CD4-positive, alpha-beta T cell (primary cell): ENCODE measurements around the gene OR8G1. TPM values are rescaled to one million over a fixed set of nuclear protein-coding genes. Genes with fewer than 3 reads are reported as not detected.
"Not testable (repeated sequence)": the region's sequence is repeated elsewhere in the genome, so short reads cannot be mapped to it uniquely, and the experiment has no call there.

Source experiments
- ATAC-seq: fragments of 200-7000 bp; cut with Tn5 transposase; one replicate; pipeline ENCODE4 v1.10.0; 2022; ENCODE audit warnings: mild to moderate bottlenecking; ENCODE audit not compliant: poor library complexity
- CTCF ChIA-PET: fragments of 350-600 bp; sonication (Branson Sonifier 250); formaldehyde crosslinking; loops from one replicate; lab custom pipeline; 2021; ENCODE audit warnings: antibody characterized with exemption, inconsistent platforms; lab: Charles Lee
- POLR2A ChIA-PET: fragments of 350-600 bp; sonication (Branson Sonifier 250); formaldehyde crosslinking; loops from one replicate; lab custom pipeline; 2021; ENCODE audit warnings: antibody characterized with exemption, inconsistent platforms; lab: Charles Lee
- DNase-seq, 14 experiments: peaks; one replicate each; pipeline ENCODE4 v3.0.0-alpha.2; 2013 to 2020; ENCODE audit warnings: mixed read lengths in 2 of 14
- H3K27ac ChIP-seq, 2 donors: one replicate each; pipeline versions ENCODE4 v1.5.1 to v1.7.0; 2013; ENCODE audit warnings: low read length in 2 of 2, low read depth in 1 of 2, mild to moderate bottlenecking in 1 of 2
- H3K27me3 ChIP-seq, 2 experiments: 1 replicate in 1 of 2; 2 replicates in 1 of 2; pipeline versions ENCODE4 v1.6.1 to v1.7.0; 2013; ENCODE audit warnings: low read length in 2 of 2, control low read depth in 1 of 2, mild to moderate bottlenecking in 1 of 2, moderate library complexity in 1 of 2; ENCODE audit not compliant: insufficient read depth in 2 of 2, control insufficient read depth in 1 of 2
- H3K36me3 ChIP-seq: one replicate; pipeline ENCODE4 v1.6.1; 2013; ENCODE audit warnings: low read length, control low read depth; ENCODE audit not compliant: insufficient read depth
- H3K4me1 ChIP-seq: one replicate; pipeline ENCODE4 v1.6.1; 2013; ENCODE audit warnings: low read length, control low read depth; ENCODE audit not compliant: insufficient read depth
- H3K4me3 ChIP-seq: one replicate; pipeline ENCODE4 v1.5.1; 2013; ENCODE audit warnings: mild to moderate bottlenecking, low read length, moderate library complexity
- H3K9me3 ChIP-seq, 2 experiments: 1 replicate in 1 of 2; 2 replicates in 1 of 2; pipeline versions ENCODE4 v1.6.1 to v1.7.0; 2013; ENCODE audit warnings: low read length in 2 of 2, mild to moderate bottlenecking in 2 of 2, control low read depth in 1 of 2, moderate library complexity in 1 of 2; ENCODE audit not compliant: control insufficient read depth in 1 of 2, insufficient read depth in 1 of 2
- H3K27ac Mint-ChIP-seq: one replicate; pipeline ENCODE4 v1.8.0; 2020; ENCODE audit warnings: mixed read lengths
- H3K27me3 Mint-ChIP-seq: one replicate; pipeline ENCODE4 v1.8.0; 2021; ENCODE audit warnings: mixed read lengths
- H3K36me3 Mint-ChIP-seq: one replicate; pipeline ENCODE4 v1.8.0; 2021; ENCODE audit warnings: low read depth, mixed read lengths
- H3K4me1 Mint-ChIP-seq: one replicate; pipeline ENCODE4 v1.8.0; 2021; ENCODE audit warnings: low read depth, mixed read lengths
- H3K4me3 Mint-ChIP-seq: one replicate; pipeline ENCODE4 v1.8.0; 2020; ENCODE audit warnings: mild to moderate bottlenecking, mixed read lengths
- H3K9me3 Mint-ChIP-seq: one replicate; pipeline ENCODE4 v1.8.0; 2020; ENCODE audit warnings: mixed read lengths
- intact Hi-C, 2 experiments: fragments of 100-400 bp; cut with DNase I in 1 of 2; cut with micrococcal nuclease in 1 of 2; formaldehyde crosslinking; loops; one replicate each; pipeline versions ENCODE4 v1.15.1 to v1.9.0; 2023 to 2025; cut with DNase I, micrococcal nuclease
- total RNA-seq, 174 experiments: library from RNA in 2 of 174; stranded (reverse) in 2 of 174; gene quantifications; one replicate each; pipeline ENCODE4 v1.2.3 and lab custom pipeline; 2021 to 2026
- TF ChIP-seq, protein P1 (sequence below): fragments of 200-600 bp; IDR thresholded peaks from one replicate; pipeline ENCODE4 v1.8.0; 2022; ENCODE audit warnings: antibody characterized with exemption, mild to moderate bottlenecking

The OR8G1 gene
- total RNA-seq, 2 experiments from 2014 or later, result not detected

DNA sequence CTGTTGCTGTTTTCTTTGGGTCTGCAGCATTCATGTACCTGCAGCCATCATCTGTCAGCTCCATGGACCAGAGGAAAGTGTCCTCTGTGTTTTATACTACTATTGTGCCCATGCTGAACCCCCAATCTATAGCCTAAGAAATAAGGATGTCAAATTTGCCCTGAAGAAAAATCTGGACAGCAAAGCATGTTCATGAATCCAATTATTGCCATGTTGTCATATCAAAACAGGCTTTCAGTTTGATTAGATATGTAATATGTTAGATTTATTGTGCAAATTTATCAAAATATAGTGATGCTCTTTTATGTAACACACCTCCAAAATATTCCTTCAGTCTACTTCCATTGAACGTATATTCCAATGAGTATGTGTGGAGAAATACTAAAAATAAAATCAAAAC, 15.4 kb upstream of the OR8G1 start:
- Mint-ChIP-seq H3K27ac (no peak overlapping the region), H3K36me3 (no peaks in the 10 kb centered on the region), H3K9me3 (no peaks in the 10 kb centered on the region), H3K4me1 (no peaks in the 10 kb centered on the region), H3K27me3 (peaks cover 16% of the 10 kb centered on the region), H3K4me3 (no peak overlapping the region)
- H3K4me1 ChIP-seq, result no peaks in the 10 kb centered on the region
- H3K27me3 ChIP-seq, result no peaks in the 10 kb centered on the region
- TF ChIP-seq, protein P1, sequence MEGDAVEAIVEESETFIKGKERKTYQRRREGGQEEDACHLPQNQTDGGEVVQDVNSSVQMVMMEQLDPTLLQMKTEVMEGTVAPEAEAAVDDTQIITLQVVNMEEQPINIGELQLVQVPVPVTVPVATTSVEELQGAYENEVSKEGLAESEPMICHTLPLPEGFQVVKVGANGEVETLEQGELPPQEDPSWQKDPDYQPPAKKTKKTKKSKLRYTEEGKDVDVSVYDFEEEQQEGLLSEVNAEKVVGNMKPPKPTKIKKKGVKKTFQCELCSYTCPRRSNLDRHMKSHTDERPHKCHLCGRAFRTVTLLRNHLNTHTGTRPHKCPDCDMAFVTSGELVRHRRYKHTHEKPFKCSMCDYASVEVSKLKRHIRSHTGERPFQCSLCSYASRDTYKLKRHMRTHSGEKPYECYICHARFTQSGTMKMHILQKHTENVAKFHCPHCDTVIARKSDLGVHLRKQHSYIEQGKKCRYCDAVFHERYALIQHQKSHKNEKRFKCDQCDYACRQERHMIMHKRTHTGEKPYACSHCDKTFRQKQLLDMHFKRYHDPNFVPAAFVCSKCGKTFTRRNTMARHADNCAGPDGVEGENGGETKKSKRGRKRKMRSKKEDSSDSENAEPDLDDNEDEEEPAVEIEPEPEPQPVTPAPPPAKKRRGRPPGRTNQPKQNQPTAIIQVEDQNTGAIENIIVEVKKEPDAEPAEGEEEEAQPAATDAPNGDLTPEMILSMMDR, result no peak
- no peak overlapping the region for H3K4me3 ChIP-seq
- H3K9me3 ChIP-seq, result no peaks in the 10 kb centered on the region
- POLR2A ChIA-PET, result no interaction called here
- no peak for DNase-seq
- CTCF ChIA-PET, result no interaction called here
- intact Hi-C loops, result loop anchor here in 1 of 2 experiments (1.0 kb wide), 1 partner anchor 16 kb away; no protein-coding TSS in a partner anchor
- no peak overlapping the region for H3K27ac ChIP-seq
- no peak for ATAC-seq
- no peaks in the 10 kb centered on the region for H3K36me3 ChIP-seq

DNA sequence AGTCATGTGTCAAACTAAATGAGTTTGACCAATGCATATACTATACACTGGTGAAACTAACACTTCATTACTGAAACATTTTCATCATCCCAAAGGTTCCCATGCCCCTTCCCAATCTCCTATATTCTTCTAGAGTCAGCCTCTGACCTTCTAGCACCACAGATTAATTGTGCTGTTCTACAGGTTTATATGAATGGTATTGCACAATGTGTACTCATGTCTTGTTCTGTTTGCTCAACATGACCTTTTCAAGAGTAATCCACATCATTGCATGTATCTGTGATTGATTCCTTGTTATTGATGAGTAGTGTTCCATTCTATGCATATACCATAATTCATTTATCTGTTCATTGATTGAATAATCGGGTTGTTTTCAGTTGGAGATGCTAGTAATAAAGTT, 7.5 kb upstream of the OR8G1 start:
- Mint-ChIP-seq H3K4me1 (no peaks in the 10 kb centered on the region), H3K36me3 (no peaks in the 10 kb centered on the region), H3K9me3 (no peaks in the 10 kb centered on the region), H3K27me3 (no peaks in the 10 kb centered on the region), H3K4me3 (no peak overlapping the region), H3K27ac (no peak overlapping the region)
- Histone ChIP-seq H3K27me3 (no peaks in the 10 kb centered on the region), H3K4me1 (no peaks in the 10 kb centered on the region), H3K27ac (no peak overlapping the region), H3K9me3 (no peaks in the 10 kb centered on the region), H3K36me3 (no peaks in the 10 kb centered on the region), H3K4me3 (no peak overlapping the region)
- DNase-seq, result no peak
- POLR2A ChIA-PET, result no interaction called here
- CTCF ChIA-PET, result no interaction called here
- ATAC-seq, result no peak
- TF ChIP-seq, protein P1, result no peak
- intact Hi-C loops, result no loop called here

DNA sequence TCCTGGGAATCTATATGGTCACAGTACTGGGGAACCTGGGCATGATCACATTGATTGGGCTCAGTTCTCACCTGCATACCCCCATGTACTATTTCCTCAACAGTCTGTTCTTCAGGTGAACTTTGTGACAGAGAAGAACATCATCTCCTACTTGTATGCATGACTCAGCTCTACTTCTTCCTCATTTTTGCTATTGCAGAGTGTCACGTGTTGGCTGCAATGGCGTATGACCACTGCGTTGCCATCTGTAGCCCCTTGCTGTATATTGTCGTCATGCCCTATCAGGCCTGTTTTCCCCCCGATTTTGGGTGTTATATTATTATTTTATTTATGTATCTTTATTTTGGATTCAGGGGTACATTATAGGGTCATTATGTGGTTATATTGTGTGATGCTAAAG, 2.4 kb upstream of the OR8G1 start:
- no peaks in the 10 kb centered on the region for H3K36me3 ChIP-seq
- ATAC-seq (no peak), DNase-seq (no peak)
- no peak overlapping the region for H3K27ac ChIP-seq
- Mint-ChIP-seq H3K36me3 (no peaks in the 10 kb centered on the region), H3K27me3 (peaks cover 10% of the 10 kb centered on the region), H3K4me1 (no peaks in the 10 kb centered on the region), H3K27ac (no peak overlapping the region), H3K9me3 (no peaks in the 10 kb centered on the region), H3K4me3 (no peak overlapping the region)
- POLR2A ChIA-PET, result no interaction called here
- CTCF ChIA-PET, result no interaction called here
- no peaks in the 10 kb centered on the region for H3K4me1 ChIP-seq
- no peak overlapping the region for H3K4me3 ChIP-seq
- H3K27me3 ChIP-seq, result no peaks in the 10 kb centered on the region
- intact Hi-C loops, result no loop called here
- TF ChIP-seq, protein P1, result no peak
- H3K9me3 ChIP-seq, result no peaks in the 10 kb centered on the region

DNA sequence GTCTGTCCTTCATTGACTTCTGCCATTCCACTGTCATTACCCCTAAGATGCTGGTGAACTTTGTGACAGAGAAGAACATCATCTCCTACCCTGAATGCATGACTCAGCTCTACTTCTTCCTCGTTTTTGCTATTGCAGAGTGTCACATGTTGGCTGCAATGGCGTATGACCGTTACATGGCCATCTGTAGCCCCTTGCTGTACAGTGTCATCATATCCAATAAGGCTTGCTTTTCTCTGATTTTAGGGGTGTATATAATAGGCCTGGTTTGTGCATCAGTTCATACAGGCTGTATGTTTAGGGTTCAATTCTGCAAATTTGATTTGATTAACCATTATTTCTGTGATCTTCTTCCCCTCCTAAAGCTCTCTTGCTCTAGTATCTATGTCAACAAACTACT, 9.0 kb downstream of the OR8G1 start:
- CTCF ChIA-PET, H3K27ac Mint-ChIP-seq, H3K27me3 ChIP-seq, DNase-seq, H3K9me3 Mint-ChIP-seq, H3K4me3 ChIP-seq, H3K9me3 ChIP-seq, POLR2A ChIA-PET, H3K4me1 ChIP-seq, H3K36me3 ChIP-seq, H3K27ac ChIP-seq, H3K36me3 Mint-ChIP-seq, H3K4me1 Mint-ChIP-seq, H3K4me3 Mint-ChIP-seq, ATAC-seq, intact Hi-C loops: not testable (repeated sequence)
- peaks cover 11% of the 10 kb centered on the region for H3K27me3 Mint-ChIP-seq
